ENCODE measurements around the gene CRABP2. TPM values are rescaled to one million over a fixed set of nuclear protein-coding genes. Genes with fewer than 3 reads are reported as not detected.

CRABP2 gene
- total and polyA plus RNA-seq, 2 of the 13 experiments (the other 11 are each of a cell fraction or from before 2014, with no cell fraction given), result 0.40 to 0.60 TPM

DNA sequence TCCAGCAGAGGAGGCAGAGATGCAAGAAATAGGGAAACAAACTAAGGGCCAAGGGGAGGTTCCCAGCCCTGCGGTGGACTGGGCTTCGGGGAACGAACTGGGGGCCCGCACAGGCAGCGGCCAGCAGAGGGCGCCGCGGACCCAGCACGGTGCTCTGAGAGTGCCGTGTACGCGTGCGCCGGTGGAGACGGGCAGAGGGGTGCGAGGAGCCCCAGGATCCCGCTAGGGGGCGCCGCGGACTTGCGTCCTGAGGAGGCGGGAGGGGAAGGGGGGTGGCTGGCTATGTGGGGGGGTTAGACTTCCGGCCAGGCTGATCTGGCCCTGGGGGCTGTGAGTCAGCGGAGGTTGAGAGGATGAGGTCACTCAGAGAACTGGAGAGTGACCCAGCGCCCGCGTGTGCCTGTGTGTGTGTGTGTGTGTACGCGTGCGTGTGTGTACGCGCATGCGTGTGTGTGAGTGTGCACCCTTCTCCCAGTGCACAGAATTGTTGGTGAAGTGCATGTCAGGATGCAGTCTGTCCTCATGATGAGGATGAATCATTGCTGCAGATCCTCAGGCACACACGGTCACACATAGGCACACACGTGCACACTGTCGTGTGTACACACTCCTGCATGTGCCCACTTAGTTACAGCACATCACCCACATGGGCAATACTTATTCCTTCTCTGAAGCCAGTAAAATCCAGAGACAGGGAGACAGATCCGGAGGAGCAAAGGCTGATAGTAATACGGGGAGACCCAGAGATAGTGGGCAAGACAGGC is 45.2 kb downstream of the CRABP2 start (continued):
- TF ChIP-seq, protein P1, sequence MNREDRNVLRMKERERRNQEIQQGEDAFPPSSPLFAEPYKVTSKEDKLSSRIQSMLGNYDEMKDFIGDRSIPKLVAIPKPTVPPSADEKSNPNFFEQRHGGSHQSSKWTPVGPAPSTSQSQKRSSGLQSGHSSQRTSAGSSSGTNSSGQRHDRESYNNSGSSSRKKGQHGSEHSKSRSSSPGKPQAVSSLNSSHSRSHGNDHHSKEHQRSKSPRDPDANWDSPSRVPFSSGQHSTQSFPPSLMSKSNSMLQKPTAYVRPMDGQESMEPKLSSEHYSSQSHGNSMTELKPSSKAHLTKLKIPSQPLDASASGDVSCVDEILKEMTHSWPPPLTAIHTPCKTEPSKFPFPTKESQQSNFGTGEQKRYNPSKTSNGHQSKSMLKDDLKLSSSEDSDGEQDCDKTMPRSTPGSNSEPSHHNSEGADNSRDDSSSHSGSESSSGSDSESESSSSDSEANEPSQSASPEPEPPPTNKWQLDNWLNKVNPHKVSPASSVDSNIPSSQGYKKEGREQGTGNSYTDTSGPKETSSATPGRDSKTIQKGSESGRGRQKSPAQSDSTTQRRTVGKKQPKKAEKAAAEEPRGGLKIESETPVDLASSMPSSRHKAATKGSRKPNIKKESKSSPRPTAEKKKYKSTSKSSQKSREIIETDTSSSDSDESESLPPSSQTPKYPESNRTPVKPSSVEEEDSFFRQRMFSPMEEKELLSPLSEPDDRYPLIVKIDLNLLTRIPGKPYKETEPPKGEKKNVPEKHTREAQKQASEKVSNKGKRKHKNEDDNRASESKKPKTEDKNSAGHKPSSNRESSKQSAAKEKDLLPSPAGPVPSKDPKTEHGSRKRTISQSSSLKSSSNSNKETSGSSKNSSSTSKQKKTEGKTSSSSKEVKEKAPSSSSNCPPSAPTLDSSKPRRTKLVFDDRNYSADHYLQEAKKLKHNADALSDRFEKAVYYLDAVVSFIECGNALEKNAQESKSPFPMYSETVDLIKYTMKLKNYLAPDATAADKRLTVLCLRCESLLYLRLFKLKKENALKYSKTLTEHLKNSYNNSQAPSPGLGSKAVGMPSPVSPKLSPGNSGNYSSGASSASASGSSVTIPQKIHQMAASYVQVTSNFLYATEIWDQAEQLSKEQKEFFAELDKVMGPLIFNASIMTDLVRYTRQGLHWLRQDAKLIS (CRISPR knock-in tag; IDR thresholded peaks at IDR 0.05), result peak; percentile 87
- TF ChIP-seq U2AF1 (optimal IDR thresholded peaks at IDR 0.05; ENCODE audit: low read depth, low read length) (no peak), KAT2B (IDR thresholded peaks at IDR 0.05; ENCODE audit: borderline replicate concordance, low read depth, low read length) (no peak), ZNF256 (CRISPR knock-in tag; conservative IDR thresholded peaks at IDR 0.05) (no peak), ZNF33A (CRISPR knock-in tag; IDR thresholded peaks at IDR 0.05; ENCODE audit: borderline replicate concordance) (no peak), MAFK (conservative IDR thresholded peaks at IDR 0.05 in 1 of 2, IDR thresholded peaks at IDR 0.05 in 1 of 2; ENCODE audit: low read length in 2 of 2) (no peak), ZNF720 (CRISPR knock-in tag; IDR thresholded peaks at IDR 0.05) (no peak), U2AF2 (IDR thresholded peaks at IDR 0.05; ENCODE audit: low read depth, low read length) (no peak), ZNF816 (CRISPR knock-in tag; IDR thresholded peaks at IDR 0.05; ENCODE audit: borderline replicate concordance) (no peak), TARDBP (CRISPR knock-in tag; IDR thresholded peaks at IDR 0.05) (peak; percentile 83; the same call in 1 of the 2 replicates), GATA4 (IDR thresholded peaks at IDR 0.05; ENCODE audit: borderline replicate concordance, low read depth) (no peak), ZNF264 (CRISPR knock-in tag; IDR thresholded peaks at IDR 0.05) (no peak), GATAD1 (CRISPR knock-in tag; IDR thresholded peaks at IDR 0.05) (peak; percentile 62), ZNF124 (CRISPR knock-in tag; IDR thresholded peaks at IDR 0.05) (no peak), ZNF260 (CRISPR knock-in tag; IDR thresholded peaks at IDR 0.05; ENCODE audit: borderline replicate concordance, low read depth) (no peak), ZNF713 (CRISPR knock-in tag; IDR thresholded peaks at IDR 0.05) (no peak)
- TF ChIP-seq, protein P2, sequence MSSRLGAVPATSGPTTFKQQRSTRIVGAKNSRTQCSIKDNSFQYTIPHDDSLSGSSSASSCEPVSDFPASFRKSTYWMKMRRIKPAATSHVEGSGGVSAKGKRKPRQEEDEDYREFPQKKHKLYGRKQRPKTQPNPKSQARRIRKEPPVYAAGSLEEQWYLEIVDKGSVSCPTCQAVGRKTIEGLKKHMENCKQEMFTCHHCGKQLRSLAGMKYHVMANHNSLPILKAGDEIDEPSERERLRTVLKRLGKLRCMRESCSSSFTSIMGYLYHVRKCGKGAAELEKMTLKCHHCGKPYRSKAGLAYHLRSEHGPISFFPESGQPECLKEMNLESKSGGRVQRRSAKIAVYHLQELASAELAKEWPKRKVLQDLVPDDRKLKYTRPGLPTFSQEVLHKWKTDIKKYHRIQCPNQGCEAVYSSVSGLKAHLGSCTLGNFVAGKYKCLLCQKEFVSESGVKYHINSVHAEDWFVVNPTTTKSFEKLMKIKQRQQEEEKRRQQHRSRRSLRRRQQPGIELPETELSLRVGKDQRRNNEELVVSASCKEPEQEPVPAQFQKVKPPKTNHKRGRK (CRISPR knock-in tag; IDR thresholded peaks at IDR 0.05), result no peak
- TF ChIP-seq, protein P3, sequence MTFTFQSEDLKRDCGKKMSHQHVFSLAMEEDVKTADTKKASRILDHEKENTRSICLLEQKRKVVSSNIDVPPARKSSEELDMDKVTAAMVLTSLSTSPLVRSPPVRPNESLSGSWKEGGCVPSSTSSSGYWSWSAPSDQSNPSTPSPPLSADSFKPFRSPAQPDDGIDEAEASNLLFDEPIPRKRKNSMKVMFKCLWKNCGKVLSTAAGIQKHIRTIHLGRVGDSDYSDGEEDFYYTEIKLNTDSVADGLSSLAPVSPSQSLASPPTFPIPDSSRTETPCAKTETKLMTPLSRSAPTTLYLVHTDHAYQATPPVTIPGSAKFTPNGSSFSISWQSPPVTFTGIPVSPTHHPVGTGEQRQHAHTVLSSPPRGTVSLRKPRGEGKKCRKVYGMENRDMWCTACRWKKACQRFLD (CRISPR knock-in tag; IDR thresholded peaks at IDR 0.05; ENCODE audit: borderline replicate concordance), result no peak
- TF ChIP-seq, protein P4, sequence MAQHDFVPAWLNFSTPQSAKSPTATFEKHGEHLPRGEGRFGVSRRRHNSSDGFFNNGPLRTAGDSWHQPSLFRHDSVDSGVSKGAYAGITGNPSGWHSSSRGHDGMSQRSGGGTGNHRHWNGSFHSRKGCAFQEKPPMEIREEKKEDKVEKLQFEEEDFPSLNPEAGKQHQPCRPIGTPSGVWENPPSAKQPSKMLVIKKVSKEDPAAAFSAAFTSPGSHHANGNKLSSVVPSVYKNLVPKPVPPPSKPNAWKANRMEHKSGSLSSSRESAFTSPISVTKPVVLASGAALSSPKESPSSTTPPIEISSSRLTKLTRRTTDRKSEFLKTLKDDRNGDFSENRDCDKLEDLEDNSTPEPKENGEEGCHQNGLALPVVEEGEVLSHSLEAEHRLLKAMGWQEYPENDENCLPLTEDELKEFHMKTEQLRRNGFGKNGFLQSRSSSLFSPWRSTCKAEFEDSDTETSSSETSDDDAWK (CRISPR knock-in tag; IDR thresholded peaks at IDR 0.05), result no peak
- TF ChIP-seq, protein P5, sequence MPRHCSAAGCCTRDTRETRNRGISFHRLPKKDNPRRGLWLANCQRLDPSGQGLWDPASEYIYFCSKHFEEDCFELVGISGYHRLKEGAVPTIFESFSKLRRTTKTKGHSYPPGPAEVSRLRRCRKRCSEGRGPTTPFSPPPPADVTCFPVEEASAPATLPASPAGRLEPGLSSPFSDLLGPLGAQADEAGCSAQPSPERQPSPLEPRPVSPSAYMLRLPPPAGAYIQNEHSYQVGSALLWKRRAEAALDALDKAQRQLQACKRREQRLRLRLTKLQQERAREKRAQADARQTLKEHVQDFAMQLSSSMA (CRISPR knock-in tag; IDR thresholded peaks at IDR 0.05), result no peak
